Endothelial cell of umbilical vein (primary cell): Measurements from ENCODE around the gene CHRNE. TPM values are rescaled to one million over a fixed set of nuclear protein-coding genes. Genes with fewer than 3 reads are reported as not detected.

Experiments used
- BruUV-seq: library from RNA; stranded (reverse); fragments of 400-500 nt; replicated peaks from 2 replicates; lab custom pipeline; 2021; lab: Mats Ljungman, UMichigan
- CTCF ChIA-PET: fragments of 300-600, 350-600 bp; sonication (Branson Sonifier 250); formaldehyde crosslinking; loops from one replicate; lab custom pipeline; 2021; ENCODE audit warnings: antibody characterized with exemption, inconsistent platforms; lab: Charles Lee
- POLR2A ChIA-PET: fragments of 300-600, 350-600 bp; sonication (Branson Sonifier 250); formaldehyde crosslinking; loops from one replicate; lab custom pipeline; 2021; ENCODE audit warnings: antibody characterized with exemption, inconsistent platforms; lab: Charles Lee
- DNase-seq: peaks from one replicate; pipeline ENCODE4 v3.0.0-alpha.2; 2011; ENCODE audit warnings: low read depth, low spot score
- FAIRE-seq: peaks from 2 replicates; lab custom pipeline; 2011; peaks lifted over from hg19 to GRCh38; lab: Jason Lieb, UNC
- H2AFZ ChIP-seq: 2 replicates; pipeline ENCODE4 v1.6.0; 2012; ENCODE audit warnings: low read depth, low read length, control low read depth, inconsistent platforms
- H3K27ac ChIP-seq: 2 replicates; pipeline ENCODE4 v1.5.1; 2011; ENCODE audit warnings: low read depth, mild to moderate bottlenecking, control low read depth, low read length, moderate library complexity; ENCODE audit not compliant: insufficient read depth
- H3K27me3 ChIP-seq, 2 experiments: 2 replicates each; pipeline versions ENCODE4 v1.6.0 to v1.6.1; 2011; ENCODE audit warnings: low read length in 2 of 2, mixed read lengths in 1 of 2; ENCODE audit not compliant: control insufficient read depth in 2 of 2, insufficient read depth in 2 of 2
- H3K36me3 ChIP-seq, 2 experiments: 2 replicates in 1 of 2; 3 replicates in 1 of 2; pipeline ENCODE4 v1.5.1; 2011; ENCODE audit warnings: low read length in 2 of 2, mild to moderate bottlenecking in 1 of 2, moderate library complexity in 1 of 2; ENCODE audit not compliant: control insufficient read depth in 2 of 2, insufficient read depth in 2 of 2; ENCODE audit errors: extremely low read depth in 1 of 2
- H3K4me1 ChIP-seq: 3 replicates; pipeline ENCODE4 v1.5.1; 2011; ENCODE audit warnings: mild to moderate bottlenecking, low read length; ENCODE audit not compliant: control insufficient read depth, insufficient read depth; ENCODE audit errors: extremely low read depth
- H3K4me2 ChIP-seq: 2 replicates; pipeline ENCODE4 v1.6.1; 2011; ENCODE audit warnings: low read length, control low read depth, mixed read lengths; ENCODE audit not compliant: insufficient read depth
- H3K4me3 ChIP-seq, 3 experiments: fragments of 200-600 bp in 1 of 3; sonication (generic), shearing (Covaris generic) in 1 of 3; replicated peaks in 1 of 3; 2 replicates each; pipeline ENCODE4 v1.5.1; 2011 to 2016; ENCODE audit warnings: control low read depth in 3 of 3, low read length in 3 of 3, mild to moderate bottlenecking in 2 of 3, inconsistent platforms in 1 of 3, low read depth in 1 of 3, moderate library complexity in 1 of 3; ENCODE audit not compliant: insufficient read depth in 1 of 3
- H3K79me2 ChIP-seq: 2 replicates; pipeline ENCODE4 v1.6.0; 2012; ENCODE audit warnings: low read length, inconsistent platforms; ENCODE audit not compliant: control insufficient read depth, insufficient read depth
- H3K9ac ChIP-seq: replicated peaks from 2 replicates; pipeline ENCODE3; 2011; ENCODE audit warnings: low read length, control low read depth; ENCODE audit not compliant: insufficient read depth; ENCODE audit errors: extremely low read depth
- H3K9me1 ChIP-seq: replicated peaks from 3 replicates; pipeline ENCODE4 v1.6.0; 2011; ENCODE audit warnings: mild to moderate bottlenecking, low read length; ENCODE audit not compliant: control insufficient read depth, insufficient read depth; ENCODE audit errors: extremely low read depth
- H3K9me3 ChIP-seq: replicated peaks from 2 replicates; pipeline ENCODE4 v1.5.1; 2012; ENCODE audit warnings: low read length, inconsistent platforms; ENCODE audit not compliant: control insufficient read depth, insufficient read depth
- H4K20me1 ChIP-seq: replicated peaks from 2 replicates; pipeline ENCODE3; 2011; ENCODE audit warnings: mild to moderate bottlenecking, low read length; ENCODE audit not compliant: control insufficient read depth, insufficient read depth; ENCODE audit errors: extremely low read depth
- EZH2 ChIP-seq: IDR thresholded peaks from 2 replicates; pipeline ENCODE4 v1.6.1; 2012; ENCODE audit warnings: borderline replicate concordance, low read depth, mild to moderate bottlenecking, moderate library complexity, low read length, inconsistent platforms; ENCODE audit not compliant: severe bottlenecking
- FOS ChIP-seq: IDR thresholded peaks from 2 replicates; pipeline ENCODE4 v1.6.1; 2011; ENCODE audit warnings: mild to moderate bottlenecking, low read length, moderate library complexity, borderline replicate concordance; ENCODE audit not compliant: insufficient read depth
- GATA2 ChIP-seq: IDR thresholded peaks from 2 replicates; pipeline ENCODE4 v1.7.0; 2011; ENCODE audit warnings: low read depth, mild to moderate bottlenecking, moderate library complexity, mixed read lengths, low read length; ENCODE audit not compliant: insufficient read length, insufficient read depth
- JUN ChIP-seq: IDR thresholded peaks from 2 replicates; pipeline ENCODE4 v1.6.1; 2011; ENCODE audit warnings: borderline replicate concordance, low read depth; ENCODE audit not compliant: insufficient read length, insufficient read depth
- MYC ChIP-seq: IDR thresholded peaks from one replicate; pipeline ENCODE4 v1.6.1; 2011; ENCODE audit warnings: mild to moderate bottlenecking, low read depth, low read length
- POLR2A ChIP-seq: IDR thresholded peaks from 2 replicates; pipeline ENCODE4 v1.6.1; 2012; ENCODE audit warnings: low read depth, mild to moderate bottlenecking, control low read depth, low read length
- POLR2AphosphoS5 ChIP-seq: IDR thresholded peaks from 2 replicates; pipeline ENCODE4 v1.6.1; 2012; ENCODE audit warnings: low read depth, mild to moderate bottlenecking, control low read depth, low read length, moderate library complexity; ENCODE audit not compliant: insufficient read depth
- dilution Hi-C: fragments of 300-500 bp; cut with MboI; formaldehyde crosslinking; loops from one replicate; pipeline ENCODE4 v1.15.0; 2019; ENCODE audit warnings: low sequenced_read_pairs; ENCODE audit not compliant: extremely low pct_ligation_motif_present
- intact Hi-C: fragments of 100-400 bp; cut with micrococcal nuclease; formaldehyde crosslinking; loops from one replicate; pipeline ENCODE4 v1.10.0; 2022
- polyA plus RNA-seq, 4 experiments: library from polyadenylated mRNA; depleted of rRNA in 3 of 4; stranded (reverse) in 3 of 4; unstranded in 1 of 4; fragments of >200 nt; gene quantifications; 2 replicates each; pipeline versions ENCODE4 v1.2.1 to v1.2.3, GENCODE V29; 2011 to 2012; ENCODE audit warnings: missing spikeins in 1 of 4
- total RNA-seq: library from RNA; stranded (reverse); gene quantifications from 2 replicates; pipeline ENCODE4 v1.2.3, GENCODE V29; 2021
- TF ChIP-seq, protein P1 (sequence below): IDR thresholded peaks from 2 replicates; pipeline ENCODE4 v1.6.1; 2011; ENCODE audit not compliant: insufficient read depth, insufficient read length
- TF ChIP-seq, protein P2 (sequence below), 2 donors: IDR thresholded peaks; 1 replicate in 1 of 2; 2 replicates in 1 of 2; pipeline ENCODE4 v1.5.1; 2011; ENCODE audit warnings: low read length in 2 of 2, mild to moderate bottlenecking in 2 of 2, moderate library complexity in 2 of 2, control low read depth in 1 of 2, inconsistent platforms in 1 of 2, low read depth in 1 of 2; ENCODE audit not compliant: insufficient read depth in 1 of 2; ENCODE audit errors: extremely low read depth in 1 of 2

CHRNE gene
- total and polyA plus RNA-seq, 2 donors (not counting 3 experiments of a cell fraction or from before 2014, with no cell fraction given), result 0.84 to 1.1 TPM

DNA sequence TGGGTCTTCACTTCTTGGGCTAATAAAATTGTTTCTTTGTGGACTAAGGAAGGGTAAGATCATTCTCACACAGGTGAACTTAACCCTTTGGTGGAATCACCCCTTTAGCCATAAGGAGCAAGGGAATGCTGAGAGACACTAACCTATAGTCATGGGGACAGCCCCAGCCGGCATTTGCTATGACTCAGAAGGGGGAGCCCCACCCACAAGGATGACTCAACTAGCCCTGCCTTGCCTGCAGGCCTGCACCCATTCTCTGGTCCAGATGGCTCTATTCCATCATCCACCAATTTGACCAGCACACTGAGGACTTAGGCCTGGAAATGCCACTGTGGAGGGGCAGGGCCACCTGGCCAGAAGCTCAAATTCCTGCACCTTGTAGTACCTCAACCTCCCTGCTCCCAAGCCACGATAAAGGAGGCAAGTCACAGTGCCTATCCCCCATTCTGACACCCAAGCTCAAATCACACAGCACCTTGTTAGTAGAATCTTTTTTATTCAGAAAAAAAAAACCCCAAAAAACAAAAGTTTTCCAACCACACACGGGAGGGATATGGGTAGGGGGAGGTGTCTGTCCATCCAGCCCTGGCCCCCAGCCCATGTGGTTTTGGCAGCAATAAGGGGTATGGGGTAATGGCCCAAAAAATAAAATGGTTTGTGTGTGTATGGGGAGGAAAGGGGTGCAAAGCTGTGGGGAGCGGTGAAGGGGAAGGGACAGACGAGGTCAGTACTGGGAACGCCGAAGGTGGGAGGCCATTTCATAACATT lies 42.5 kb upstream of the CHRNE start:
- peak overlapping the region in 1 of 3 experiments; percentile 25 for H3K4me3 ChIP-seq
- POLR2A ChIA-PET, result interaction anchor here (1.7 kb wide), 1 partner anchor 22 kb away, joined by 5 read pairs; the partner anchor contains the start of gene SPAG7
- H2AFZ ChIP-seq, result no peak overlapping the region
- peaks cover 13 to 28% of the 10 kb centered on the region in 2 experiments for H3K36me3 ChIP-seq
- CTCF ChIA-PET, result interaction anchor here (0.9 to 2.0 kb wide), 2 partner anchors 22 to 36 kb away, joined by 3 to 8 read pairs; partner anchors contain the start of gene SPAG7
- no peaks in the 10 kb centered on the region for H3K9me1 ChIP-seq
- dilution Hi-C loops (no loop called here), intact Hi-C loops (no loop called here)
- TF ChIP-seq, protein P1, sequence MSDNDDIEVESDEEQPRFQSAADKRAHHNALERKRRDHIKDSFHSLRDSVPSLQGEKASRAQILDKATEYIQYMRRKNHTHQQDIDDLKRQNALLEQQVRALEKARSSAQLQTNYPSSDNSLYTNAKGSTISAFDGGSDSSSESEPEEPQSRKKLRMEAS, result no peak
- TF ChIP-seq EZH2 (no peak), POLR2AphosphoS5 (no peak), MYC (no peak), POLR2A (no peak), JUN (peak; percentile 78), FOS (peak; percentile 98), GATA2 (no peak)
- TF ChIP-seq, protein P2, sequence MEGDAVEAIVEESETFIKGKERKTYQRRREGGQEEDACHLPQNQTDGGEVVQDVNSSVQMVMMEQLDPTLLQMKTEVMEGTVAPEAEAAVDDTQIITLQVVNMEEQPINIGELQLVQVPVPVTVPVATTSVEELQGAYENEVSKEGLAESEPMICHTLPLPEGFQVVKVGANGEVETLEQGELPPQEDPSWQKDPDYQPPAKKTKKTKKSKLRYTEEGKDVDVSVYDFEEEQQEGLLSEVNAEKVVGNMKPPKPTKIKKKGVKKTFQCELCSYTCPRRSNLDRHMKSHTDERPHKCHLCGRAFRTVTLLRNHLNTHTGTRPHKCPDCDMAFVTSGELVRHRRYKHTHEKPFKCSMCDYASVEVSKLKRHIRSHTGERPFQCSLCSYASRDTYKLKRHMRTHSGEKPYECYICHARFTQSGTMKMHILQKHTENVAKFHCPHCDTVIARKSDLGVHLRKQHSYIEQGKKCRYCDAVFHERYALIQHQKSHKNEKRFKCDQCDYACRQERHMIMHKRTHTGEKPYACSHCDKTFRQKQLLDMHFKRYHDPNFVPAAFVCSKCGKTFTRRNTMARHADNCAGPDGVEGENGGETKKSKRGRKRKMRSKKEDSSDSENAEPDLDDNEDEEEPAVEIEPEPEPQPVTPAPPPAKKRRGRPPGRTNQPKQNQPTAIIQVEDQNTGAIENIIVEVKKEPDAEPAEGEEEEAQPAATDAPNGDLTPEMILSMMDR (IDR thresholded peaks at IDR 0.05; ENCODE audit: extremely low read depth in 1 of 2, insufficient read depth in 1 of 2, low read depth in 1 of 2, low read length in 2 of 2), result no peak
- H3K4me1 ChIP-seq, result peaks cover 32% of the 10 kb centered on the region
- BruUV-seq, result no TSS peak
- peaks cover 77% of the 10 kb centered on the region for H3K79me2 ChIP-seq
- peak overlapping the region; percentile 12 for H3K9ac ChIP-seq
- H3K27ac ChIP-seq, result peak overlapping the region; percentile 49
- FAIRE-seq, result peak; percentile 93
- DNase-seq, result peak; percentile 77
- no peaks in the 10 kb centered on the region for H3K27me3 ChIP-seq
- H3K4me2 ChIP-seq, result peak overlapping the region; percentile 66
- no peaks in the 10 kb centered on the region for H3K9me3 ChIP-seq
- no peaks in the 10 kb centered on the region for H4K20me1 ChIP-seq
